HG03066 (cell line): Measurements from ENCODE around the gene SPSB1.

Experiments
- ATAC-seq: cut with Tn5 transposase; IDR thresholded peaks from one replicate; pipeline ENCODE4 v1.9.1; 2021; ENCODE audit warnings: low read depth; ENCODE audit not compliant: unreplicated experiment

SPSB1 gene

DNA sequence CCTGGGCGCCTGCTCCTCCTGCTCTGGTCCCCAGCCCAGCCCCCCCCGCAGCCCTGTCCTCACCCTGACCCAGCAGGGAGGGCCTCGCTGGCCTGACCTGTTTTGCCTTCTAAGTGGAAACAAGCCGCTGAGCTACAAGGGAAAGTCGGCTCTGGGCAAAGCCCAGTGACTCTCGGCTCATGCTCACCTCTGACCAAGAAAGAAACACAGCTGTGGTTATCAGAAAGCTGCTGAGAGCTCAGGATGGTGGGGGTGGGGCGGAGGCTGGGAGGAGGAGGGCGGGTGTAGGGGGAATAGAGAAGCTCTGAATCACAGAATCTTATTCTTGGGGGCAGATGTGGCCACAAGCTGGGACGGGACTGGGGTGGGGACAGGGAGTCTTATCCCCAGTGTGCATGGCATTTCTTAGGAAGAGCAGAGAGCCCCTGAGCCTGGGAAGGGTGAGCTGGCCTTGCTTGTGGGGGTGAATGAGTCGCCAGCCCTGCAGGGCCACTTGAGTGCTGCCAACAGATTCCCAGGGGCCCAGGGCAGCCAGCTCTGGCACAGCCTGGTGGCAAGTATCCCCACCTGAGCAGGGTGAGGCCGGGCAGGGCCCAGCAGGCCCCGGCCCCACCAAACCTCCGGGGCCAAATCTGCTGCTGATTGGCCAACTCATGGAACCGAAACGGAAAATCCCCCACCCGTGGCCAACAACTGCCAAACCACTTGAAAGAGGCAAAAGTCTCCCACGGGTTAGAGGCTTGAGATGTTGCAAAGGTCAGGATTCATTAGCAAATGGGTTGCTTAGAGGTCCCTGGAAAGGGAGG lies 120.6 kb downstream of the SPSB1 start:
- ATAC-seq = peak; percentile 70

DNA sequence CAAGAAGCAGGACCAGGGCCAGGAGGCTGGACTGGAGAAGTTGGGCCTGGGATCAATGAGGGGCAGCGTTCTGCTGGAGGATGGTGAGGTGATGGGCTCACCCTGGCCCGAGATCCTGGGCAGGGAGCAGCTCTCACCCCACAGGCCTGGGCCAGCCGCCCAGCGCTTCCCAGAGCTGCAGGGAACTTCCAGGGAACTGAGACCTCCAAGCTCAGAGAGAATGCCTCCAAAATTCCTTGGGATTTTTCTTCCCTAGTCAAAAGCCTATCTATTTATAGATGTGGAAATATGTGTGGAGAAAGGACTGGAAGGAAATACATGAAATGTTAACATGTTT lies 121.2 kb downstream of the SPSB1 start:
- ATAC-seq = peak; percentile 9

DNA sequence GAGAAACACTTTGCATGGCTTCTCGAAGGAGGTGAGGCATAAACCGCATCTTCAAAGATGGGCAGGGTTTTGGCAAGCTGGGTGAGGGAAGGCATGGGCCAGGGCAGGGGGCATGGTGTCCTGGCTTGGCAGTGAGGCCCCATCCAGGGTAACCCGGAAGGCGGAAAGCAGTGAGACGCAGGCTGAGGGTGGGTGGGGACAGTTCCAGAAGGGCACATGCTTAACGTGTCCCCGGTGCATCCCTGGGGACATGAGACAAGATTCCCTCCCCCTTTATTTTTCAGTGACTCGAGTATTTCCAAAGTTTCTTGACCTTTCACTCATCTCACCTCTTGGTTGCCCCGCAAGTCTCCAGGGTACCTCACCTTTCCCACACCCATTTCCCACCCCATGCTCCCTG lies 123.8 kb downstream of the SPSB1 start:
- ATAC-seq = no peak

DNA sequence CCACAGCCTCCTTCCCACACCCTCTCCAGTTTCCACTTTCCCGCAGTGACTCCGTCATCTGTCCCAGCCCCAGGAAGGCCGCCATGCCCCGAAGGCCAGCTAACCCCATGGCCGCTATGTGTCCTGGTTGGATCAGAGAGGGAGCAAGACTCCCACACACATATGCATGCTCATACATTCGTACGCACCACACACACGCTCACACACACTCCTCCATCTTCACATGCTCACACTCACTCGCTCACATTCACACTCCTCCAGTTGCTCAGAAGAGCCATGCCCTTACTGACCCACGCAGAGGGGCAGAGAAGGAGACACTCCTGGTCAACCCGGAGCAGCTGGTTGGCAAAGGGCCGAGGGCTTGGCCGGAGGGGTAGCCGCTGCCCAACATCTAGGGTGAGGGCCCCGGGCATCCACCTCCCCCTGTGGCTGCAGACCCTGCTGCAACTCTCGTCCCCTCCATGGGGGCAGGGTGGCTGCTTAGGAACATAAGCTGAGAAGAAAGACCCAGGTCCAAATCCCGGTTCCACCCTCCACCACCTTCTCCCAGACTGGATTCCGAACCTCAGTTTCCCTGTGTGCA lies 124.3 kb downstream of the SPSB1 start:
- no peak for ATAC-seq

DNA sequence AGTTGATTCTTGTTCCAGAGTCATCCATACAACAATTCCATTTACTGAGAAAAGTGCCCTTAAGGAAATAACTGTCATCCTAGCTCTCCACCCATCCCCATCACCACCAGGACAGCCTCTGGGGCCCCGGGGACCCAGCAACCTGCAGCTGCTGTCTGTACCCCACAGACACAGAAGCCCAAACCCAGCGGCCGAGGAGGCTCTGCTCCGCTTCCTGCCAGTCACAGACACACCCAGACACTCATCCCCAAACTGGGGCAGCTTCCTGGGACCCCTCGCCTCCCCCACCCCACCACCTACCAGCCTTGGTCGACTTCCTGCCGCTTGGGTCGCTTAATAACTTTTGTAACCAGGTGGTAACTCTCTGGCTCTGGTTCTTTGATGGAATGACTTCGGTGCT lies 125.0 kb downstream of the SPSB1 start:
- no peak for ATAC-seq

DNA sequence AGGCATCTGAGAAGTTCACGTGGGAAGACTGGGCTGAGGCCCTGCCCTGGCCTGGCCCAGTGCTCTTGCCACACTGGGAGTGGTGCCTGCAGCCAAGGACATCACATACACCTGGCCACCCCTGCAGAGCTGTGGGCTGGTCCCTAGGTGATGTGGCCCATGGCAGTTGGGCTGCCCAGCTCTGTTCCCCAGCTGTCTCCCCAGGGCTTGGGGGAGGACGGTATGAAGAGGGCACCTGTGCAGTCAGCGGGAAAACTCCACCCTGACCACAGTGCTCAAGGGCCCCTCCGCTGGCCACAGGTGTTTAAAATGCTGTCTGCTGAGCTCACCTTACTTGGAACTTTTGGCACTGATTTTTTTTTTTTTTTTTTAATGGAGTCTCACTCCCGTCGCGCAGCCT lies 126.2 kb downstream of the SPSB1 start:
- ATAC-seq = no peak
